AG09309 (cell line): ENCODE measurements around the gene TFAP2E.

Experiments
- DNase-seq: peaks from one replicate; pipeline ENCODE4 v3.0.0-alpha.2; 2010; ENCODE audit warnings: low read depth
- H3K4me3 ChIP-seq: 2 replicates; pipeline ENCODE4 v1.5.1; 2011; ENCODE audit warnings: mild to moderate bottlenecking, low read depth, low read length, moderate library complexity; ENCODE audit not compliant: control insufficient read depth
- TF ChIP-seq, protein P1 (sequence below): IDR thresholded peaks from 2 replicates; pipeline ENCODE4 v1.5.1; 2011; ENCODE audit warnings: mild to moderate bottlenecking, low read depth, low read length, inconsistent platforms; ENCODE audit not compliant: insufficient read depth, control insufficient read depth; ENCODE audit errors: missing control alignments

The TFAP2E gene

DNA sequence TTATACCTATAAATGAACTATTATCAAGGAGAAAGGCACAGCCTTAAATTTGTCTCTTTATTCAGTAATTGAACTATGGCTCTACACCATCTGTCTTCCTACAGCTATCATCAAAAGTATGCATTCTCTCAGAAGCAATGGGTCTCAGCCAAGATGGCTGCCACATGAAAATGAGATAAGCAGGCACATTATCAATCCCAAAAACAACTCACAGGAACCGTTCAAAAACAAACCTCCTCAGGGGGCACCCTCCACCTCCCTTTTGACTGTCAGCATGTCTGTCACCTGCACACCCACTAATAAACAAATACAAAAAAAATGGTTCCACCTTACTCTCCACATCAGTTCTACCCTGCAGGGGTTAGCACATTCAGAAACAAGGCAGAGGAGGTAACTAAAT is 39.5 kb upstream of the TFAP2E start:
- no peak overlapping the region for H3K4me3 ChIP-seq
- TF ChIP-seq, protein P1, sequence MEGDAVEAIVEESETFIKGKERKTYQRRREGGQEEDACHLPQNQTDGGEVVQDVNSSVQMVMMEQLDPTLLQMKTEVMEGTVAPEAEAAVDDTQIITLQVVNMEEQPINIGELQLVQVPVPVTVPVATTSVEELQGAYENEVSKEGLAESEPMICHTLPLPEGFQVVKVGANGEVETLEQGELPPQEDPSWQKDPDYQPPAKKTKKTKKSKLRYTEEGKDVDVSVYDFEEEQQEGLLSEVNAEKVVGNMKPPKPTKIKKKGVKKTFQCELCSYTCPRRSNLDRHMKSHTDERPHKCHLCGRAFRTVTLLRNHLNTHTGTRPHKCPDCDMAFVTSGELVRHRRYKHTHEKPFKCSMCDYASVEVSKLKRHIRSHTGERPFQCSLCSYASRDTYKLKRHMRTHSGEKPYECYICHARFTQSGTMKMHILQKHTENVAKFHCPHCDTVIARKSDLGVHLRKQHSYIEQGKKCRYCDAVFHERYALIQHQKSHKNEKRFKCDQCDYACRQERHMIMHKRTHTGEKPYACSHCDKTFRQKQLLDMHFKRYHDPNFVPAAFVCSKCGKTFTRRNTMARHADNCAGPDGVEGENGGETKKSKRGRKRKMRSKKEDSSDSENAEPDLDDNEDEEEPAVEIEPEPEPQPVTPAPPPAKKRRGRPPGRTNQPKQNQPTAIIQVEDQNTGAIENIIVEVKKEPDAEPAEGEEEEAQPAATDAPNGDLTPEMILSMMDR: no peak
- no peak for DNase-seq

DNA sequence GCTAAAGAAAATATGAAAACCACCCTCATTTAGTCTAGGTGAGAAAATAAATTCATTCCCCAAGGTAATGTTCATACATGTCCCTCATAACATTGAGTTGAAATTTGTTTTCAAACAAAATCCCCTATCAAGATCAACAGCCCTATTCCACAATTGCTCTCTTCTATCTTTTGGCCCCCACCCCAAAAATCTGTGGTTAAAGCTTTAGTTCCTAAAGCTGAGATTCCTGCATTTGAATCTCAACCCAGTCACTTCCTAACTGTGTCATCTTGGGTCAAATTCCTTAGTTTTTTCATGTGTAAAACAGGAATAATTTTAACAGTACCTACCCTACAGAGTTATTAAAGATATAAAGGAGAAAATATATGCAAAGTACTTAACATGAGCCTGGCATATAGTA is 37.9 kb upstream of the TFAP2E start:
- H3K4me3 ChIP-seq: no peak overlapping the region
- TF ChIP-seq, protein P1: no peak
- DNase-seq: no peak

DNA sequence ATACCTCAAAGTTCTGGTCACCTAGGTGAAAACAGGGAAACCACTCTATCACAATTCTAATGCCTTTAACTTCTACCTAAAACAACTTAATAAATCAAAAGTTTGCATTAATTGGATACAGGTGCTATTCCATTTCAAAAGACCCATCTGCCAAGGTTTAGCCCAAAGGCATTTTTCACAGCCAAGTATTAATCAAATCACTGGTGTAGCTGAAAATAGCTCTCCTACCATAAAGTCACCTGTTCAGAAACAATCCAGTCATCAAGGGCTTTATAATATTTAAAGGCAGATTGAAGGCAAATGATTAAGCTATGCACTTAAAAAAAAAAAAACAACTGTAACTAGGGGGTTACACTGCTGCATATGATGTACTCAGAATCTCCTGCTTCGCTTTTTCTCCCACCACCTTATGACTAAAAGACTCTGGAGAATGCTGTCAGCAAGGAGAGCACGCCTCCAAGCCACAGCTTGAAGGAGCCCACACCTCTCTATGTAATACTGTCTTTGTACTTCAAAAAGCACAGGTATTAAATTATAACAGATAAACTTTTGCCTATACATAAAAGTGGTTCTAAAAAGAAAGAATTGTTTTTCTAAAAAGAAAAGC is 36.5 kb upstream of the TFAP2E start:
- DNase-seq: no peak
- no peak overlapping the region for H3K4me3 ChIP-seq
- TF ChIP-seq, protein P1: no peak

DNA sequence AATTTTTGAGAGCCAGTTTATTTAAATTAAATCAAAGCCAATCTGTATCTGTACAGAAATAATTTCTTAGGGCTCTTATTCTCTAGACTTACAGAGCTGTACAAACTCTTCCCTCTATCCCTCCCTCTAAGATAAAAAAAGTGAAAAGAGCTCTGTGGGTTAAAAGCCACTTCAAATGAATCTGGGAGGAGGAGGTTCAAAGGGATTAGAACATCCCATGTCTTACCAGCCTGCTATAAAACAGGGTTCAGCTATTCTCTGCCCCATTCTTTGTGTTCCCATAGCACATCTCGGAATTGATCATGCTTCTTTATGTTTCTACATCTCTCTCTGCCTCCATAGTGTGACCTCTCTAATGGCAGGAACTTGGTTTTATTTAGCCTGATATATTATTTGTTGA is 35.3 kb upstream of the TFAP2E start:
- TF ChIP-seq, protein P1: no peak
- no peak overlapping the region for H3K4me3 ChIP-seq
- DNase-seq: no peak

DNA sequence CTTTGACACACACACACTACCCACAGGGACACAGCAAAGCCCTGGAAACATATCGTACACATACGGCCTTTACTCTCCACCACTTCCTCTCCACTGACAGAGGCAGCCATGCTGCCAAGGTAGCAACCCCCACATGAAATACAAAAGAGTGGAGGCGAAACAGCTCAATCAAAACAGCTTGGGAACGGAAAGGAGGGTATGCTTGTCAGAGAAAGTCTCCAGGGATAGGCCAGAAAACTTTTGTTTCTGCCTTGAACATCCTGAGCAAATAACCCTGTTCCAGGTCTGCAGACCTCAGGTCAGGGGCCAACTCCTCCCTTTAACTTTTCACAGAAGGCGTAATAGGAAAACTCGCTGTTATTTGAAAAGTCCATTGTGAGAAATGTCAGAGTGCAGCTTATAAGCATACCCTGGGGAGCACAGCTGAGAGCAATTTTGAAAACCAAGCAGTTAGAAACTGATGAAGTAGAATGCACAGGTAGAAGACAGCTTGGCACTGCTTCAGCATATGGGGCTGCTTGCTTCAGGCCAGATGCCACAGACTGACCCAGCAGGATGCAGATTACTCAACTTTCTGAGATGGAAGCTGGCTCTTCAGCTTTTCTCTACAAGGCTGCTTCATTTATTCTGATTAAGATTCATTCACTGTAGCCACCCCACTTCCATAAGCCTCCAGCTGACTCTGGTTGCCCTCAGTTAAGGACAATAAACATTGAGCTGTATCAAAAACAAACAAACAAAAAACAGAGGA is 33.9 kb upstream of the TFAP2E start:
- DNase-seq: no peak
- no peak overlapping the region for H3K4me3 ChIP-seq
- TF ChIP-seq, protein P1: no peak

DNA sequence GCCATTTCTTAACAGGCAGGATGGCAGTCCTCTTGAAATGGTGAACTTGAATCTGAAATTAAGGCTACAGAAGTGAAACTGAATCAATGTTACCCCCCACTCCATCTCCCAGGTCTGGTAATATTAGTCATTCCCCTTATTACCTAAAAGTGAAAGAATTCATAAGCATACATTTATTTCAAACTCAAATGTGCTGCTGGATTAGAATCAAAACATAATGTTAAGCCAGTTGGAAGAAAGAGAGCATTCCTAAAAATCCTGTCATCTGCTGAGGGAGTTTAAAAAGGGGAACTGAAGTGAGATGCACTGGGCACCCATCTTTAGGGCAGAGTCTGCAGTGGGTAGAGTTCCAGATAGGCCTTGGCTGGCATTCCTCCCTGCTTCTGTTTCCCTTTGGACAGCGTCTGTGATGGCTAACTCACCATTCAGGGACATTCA is 33.3 kb upstream of the TFAP2E start:
- DNase-seq: no peak
- H3K4me3 ChIP-seq: no peak overlapping the region
- TF ChIP-seq, protein P1: no peak
